ENCODE measurements around the gene C11orf52. TPM values are rescaled to one million over a fixed set of nuclear protein-coding genes. Genes with fewer than 3 reads are reported as not detected.

C11orf52 gene, protein sequence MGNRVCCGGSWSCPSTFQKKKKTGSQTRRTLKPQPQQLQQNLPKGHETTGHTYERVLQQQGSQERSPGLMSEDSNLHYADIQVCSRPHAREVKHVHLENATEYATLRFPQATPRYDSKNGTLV
- not detected for total RNA-seq (ENCODE audit: unreplicated experiment)
- long read RNA-seq, result 0 reads

DNA sequence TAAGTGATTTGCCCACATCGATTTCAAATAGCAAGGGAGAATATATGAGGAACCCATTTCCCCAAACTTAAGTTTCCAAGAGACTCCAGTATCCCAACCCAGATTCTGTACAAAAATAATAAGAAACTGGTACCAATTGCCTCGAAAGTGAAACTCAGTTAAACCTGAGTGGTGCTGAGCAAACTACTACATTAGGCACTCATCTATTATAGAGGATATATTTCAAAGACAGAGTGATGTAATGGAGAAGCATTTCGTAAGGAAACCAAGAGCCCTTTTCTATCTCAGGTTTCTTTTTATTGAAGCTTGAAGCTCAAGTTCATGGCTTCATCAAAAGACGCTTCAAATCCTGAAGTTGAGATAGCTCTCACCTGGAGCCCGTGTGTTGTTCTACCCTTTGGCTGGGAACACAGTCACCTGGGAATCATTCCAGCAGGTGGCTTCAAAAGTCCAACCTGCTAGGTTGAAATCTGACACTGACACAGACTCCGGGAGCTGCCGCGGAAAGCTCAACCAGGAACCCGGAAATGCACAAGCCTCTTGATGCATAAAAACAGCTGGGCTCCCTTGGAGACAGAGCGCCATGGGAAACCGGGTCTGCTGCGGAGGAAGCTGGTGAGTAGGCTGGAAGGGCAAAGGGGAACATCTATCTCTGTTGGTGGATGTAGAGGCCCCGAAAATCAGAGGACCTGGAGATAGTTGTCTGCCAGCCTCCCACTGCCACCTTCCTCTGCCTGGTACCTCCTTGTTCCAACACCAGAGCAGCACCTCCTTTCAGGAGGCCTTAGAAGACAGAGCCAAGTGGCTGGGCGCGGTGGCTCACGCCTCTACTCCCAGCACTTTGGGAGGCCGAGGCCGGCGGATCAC is at the start of gene C11orf52:
C11orf52 (plus strand) TSS at position 524 of the 867 bp plus-strand sequence; CDS start at position 584, 60 bp downstream.
- H3K27ac Mint-ChIP-seq (ENCODE audit: unreplicated experiment), result no peak within 1 kb of the TSS
- H3K4me1 Mint-ChIP-seq (ENCODE audit: low read depth, unreplicated experiment), result peaks cover 3% of the 10 kb centered on the region
- H3K36me3 Mint-ChIP-seq (ENCODE audit: unreplicated experiment), result no peaks in the 10 kb centered on the region
- DNase-seq, result no peak
- H3K27me3 Mint-ChIP-seq (ENCODE audit: unreplicated experiment), result no peaks in the 10 kb centered on the region
- H3K4me3 Mint-ChIP-seq (ENCODE audit: unreplicated experiment), result no peak within 1 kb of the TSS
- H3K9me3 Mint-ChIP-seq (ENCODE audit: unreplicated experiment), result no peaks in the 10 kb centered on the region
- TF ChIP-seq, protein P1, sequence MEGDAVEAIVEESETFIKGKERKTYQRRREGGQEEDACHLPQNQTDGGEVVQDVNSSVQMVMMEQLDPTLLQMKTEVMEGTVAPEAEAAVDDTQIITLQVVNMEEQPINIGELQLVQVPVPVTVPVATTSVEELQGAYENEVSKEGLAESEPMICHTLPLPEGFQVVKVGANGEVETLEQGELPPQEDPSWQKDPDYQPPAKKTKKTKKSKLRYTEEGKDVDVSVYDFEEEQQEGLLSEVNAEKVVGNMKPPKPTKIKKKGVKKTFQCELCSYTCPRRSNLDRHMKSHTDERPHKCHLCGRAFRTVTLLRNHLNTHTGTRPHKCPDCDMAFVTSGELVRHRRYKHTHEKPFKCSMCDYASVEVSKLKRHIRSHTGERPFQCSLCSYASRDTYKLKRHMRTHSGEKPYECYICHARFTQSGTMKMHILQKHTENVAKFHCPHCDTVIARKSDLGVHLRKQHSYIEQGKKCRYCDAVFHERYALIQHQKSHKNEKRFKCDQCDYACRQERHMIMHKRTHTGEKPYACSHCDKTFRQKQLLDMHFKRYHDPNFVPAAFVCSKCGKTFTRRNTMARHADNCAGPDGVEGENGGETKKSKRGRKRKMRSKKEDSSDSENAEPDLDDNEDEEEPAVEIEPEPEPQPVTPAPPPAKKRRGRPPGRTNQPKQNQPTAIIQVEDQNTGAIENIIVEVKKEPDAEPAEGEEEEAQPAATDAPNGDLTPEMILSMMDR (IDR thresholded peaks at IDR 0.05; ENCODE audit: partially characterized antibody, unreplicated experiment), result no peak

- DNase-seq, result no peak
- TF ChIP-seq, protein P1 (IDR thresholded peaks at IDR 0.05; ENCODE audit: partially characterized antibody, unreplicated experiment), result no peak
- peaks cover 8% of the 10 kb centered on the region for H3K27me3 Mint-ChIP-seq (ENCODE audit: unreplicated experiment)
- no peaks in the 10 kb centered on the region for H3K36me3 Mint-ChIP-seq (ENCODE audit: unreplicated experiment)
- H3K27ac Mint-ChIP-seq (ENCODE audit: unreplicated experiment), result no peak overlapping the region
- H3K9me3 Mint-ChIP-seq (ENCODE audit: unreplicated experiment), result no peaks in the 10 kb centered on the region
- peak overlapping the region; percentile 44 for H3K4me3 Mint-ChIP-seq (ENCODE audit: unreplicated experiment)
- peaks cover 3% of the 10 kb centered on the region for H3K4me1 Mint-ChIP-seq (ENCODE audit: low read depth, unreplicated experiment)
These were observed 48.6 kb upstream of the C11orf52 start for GRCh38 chr11:111870113-111870512.

GRCh38 chr11:111870522-111870885 is 48.2 kb upstream of the C11orf52 start:
- H3K9me3 Mint-ChIP-seq (ENCODE audit: unreplicated experiment), result no peaks in the 10 kb centered on the region
- H3K4me3 Mint-ChIP-seq (ENCODE audit: unreplicated experiment), result peak overlapping the region; percentile 95
- DNase-seq, result no peak
- H3K27me3 Mint-ChIP-seq (ENCODE audit: unreplicated experiment), result peaks cover 8% of the 10 kb centered on the region
- H3K4me1 Mint-ChIP-seq (ENCODE audit: low read depth, unreplicated experiment), result peaks cover 3% of the 10 kb centered on the region
- H3K36me3 Mint-ChIP-seq (ENCODE audit: unreplicated experiment), result no peaks in the 10 kb centered on the region
- H3K27ac Mint-ChIP-seq (ENCODE audit: unreplicated experiment), result peak overlapping the region; percentile 85
- TF ChIP-seq, protein P1 (IDR thresholded peaks at IDR 0.05; ENCODE audit: partially characterized antibody, unreplicated experiment), result no peak

DNA sequence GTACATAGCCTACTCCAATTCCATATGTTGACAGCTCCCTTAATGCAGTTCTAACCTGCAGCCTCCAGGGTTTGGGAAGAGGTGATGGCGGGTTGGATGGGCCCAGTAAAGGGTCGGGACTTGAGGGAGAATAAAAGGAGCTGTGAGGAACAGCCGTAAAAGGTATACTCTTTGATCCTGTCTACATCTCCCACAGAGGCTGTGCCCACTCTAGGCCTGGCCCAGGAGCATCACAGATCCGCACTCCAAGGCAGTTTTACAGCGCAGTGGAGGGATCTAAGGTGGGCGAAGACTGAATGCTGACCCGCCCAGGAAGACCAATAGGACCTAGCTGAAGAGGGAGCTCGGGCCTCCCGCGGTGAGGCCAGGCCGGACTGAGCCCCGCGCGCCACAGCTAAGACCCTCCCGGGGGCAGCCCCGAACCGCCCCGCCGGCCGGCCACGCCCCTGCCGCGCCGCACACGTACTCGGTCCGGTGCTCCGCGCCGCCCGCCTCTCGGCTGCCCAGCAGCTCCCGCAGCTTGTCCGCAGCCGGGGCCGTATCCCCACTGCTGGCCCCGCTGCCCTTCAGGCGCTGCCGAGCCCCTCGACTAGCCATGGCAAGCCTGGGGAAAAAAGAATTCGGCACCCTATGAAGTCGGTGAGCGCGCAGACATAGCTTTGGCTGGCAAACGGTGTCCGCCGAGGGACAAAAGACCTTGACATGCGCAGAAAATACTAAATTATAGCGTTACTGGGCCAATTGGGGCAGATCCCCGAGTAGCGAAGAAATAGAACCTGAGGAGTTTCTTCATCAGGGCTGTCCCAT is 47.6 kb upstream of the C11orf52 start, which contains the start of gene ALG9:
ALG9 (minus strand) TSS at position 696 of the 807 bp plus-strand sequence; CDS start at position 597, 99 bp downstream.
- Mint-ChIP-seq H3K27ac (ENCODE audit: unreplicated experiment) (peak within 1 kb of the TSS; percentile 85), H3K4me1 (ENCODE audit: low read depth, unreplicated experiment) (peaks cover 3% of the 10 kb centered on the region), H3K9me3 (ENCODE audit: unreplicated experiment) (no peaks in the 10 kb centered on the region), H3K36me3 (ENCODE audit: unreplicated experiment) (no peaks in the 10 kb centered on the region), H3K4me3 (ENCODE audit: unreplicated experiment) (peak within 1 kb of the TSS; percentile 95), H3K27me3 (ENCODE audit: unreplicated experiment) (peaks cover 8% of the 10 kb centered on the region)
- DNase-seq, result peak; percentile 91
- TF ChIP-seq, protein P1 (IDR thresholded peaks at IDR 0.05; ENCODE audit: partially characterized antibody, unreplicated experiment), result peak; percentile 21
